H1 (cell line): ENCODE measurements around the gene SLC37A3.

Experiments
- GTF2F1 ChIP-seq: IDR thresholded peaks from 2 replicates; pipeline ENCODE4 v1.6.1; 2012; ENCODE audit warnings: low read depth, low read length, improper control_type of control experiment, borderline replicate concordance
- JUND ChIP-seq: IDR thresholded peaks from 2 replicates; pipeline ENCODE4 v1.6.1; 2011; ENCODE audit warnings: mild to moderate bottlenecking, improper control_type of control experiment, low read length
- NANOG ChIP-seq: IDR thresholded peaks from 2 replicates; pipeline ENCODE4 v1.6.1; 2011; ENCODE audit warnings: low read length, low read depth, mild to moderate bottlenecking, inconsistent platforms; ENCODE audit not compliant: insufficient read depth, poor library complexity, severe bottlenecking
- POLR2A ChIP-seq, 2 experiments: IDR thresholded peaks; 1 replicate in 1 of 2; 2 replicates in 1 of 2; pipeline ENCODE4 v1.6.1; 2011; ENCODE audit warnings: low read depth in 2 of 2, low read length in 2 of 2, mild to moderate bottlenecking in 2 of 2; ENCODE audit errors: control extremely low read depth in 1 of 2
- RFX5 ChIP-seq: IDR thresholded peaks from 2 replicates; pipeline ENCODE4 v1.6.1; 2011; ENCODE audit warnings: low read depth, low read length, improper control_type of control experiment, borderline replicate concordance
- RNF2 ChIP-seq: fragments of 200-900, 300-1000 bp; sonication (generic); IDR thresholded peaks from 2 replicates; pipeline ENCODE4 v1.7.1; 2016; ENCODE audit warnings: borderline replicate concordance, low read depth, mild to moderate bottlenecking, antibody characterized with exemption, low read length; ENCODE audit not compliant: poor library complexity, severe bottlenecking; ENCODE audit errors: missing control alignments
- SP4 ChIP-seq: IDR thresholded peaks from 2 replicates; pipeline ENCODE4 v1.6.1; 2012; ENCODE audit warnings: low read length, inconsistent platforms
- TCF12 ChIP-seq: IDR thresholded peaks from 2 replicates; pipeline ENCODE4 v1.6.1; 2011; ENCODE audit warnings: low read depth, mild to moderate bottlenecking, low read length
- ZNF274 ChIP-seq: IDR thresholded peaks from 2 replicates; pipeline ENCODE4 v1.7.0; 2012; ENCODE audit warnings: low read length, borderline replicate concordance; ENCODE audit errors: extremely low read depth
- TF ChIP-seq, protein P1 (sequence below), 3 experiments: IDR thresholded peaks; 1 replicate in 2 of 3; 2 replicates in 1 of 3; pipeline versions ENCODE4 v1.5.1 to v1.6.1; 2011; ENCODE audit warnings: low read length in 3 of 3, mild to moderate bottlenecking in 3 of 3, inconsistent platforms in 2 of 3, low read depth in 1 of 3, moderate library complexity in 1 of 3; ENCODE audit not compliant: insufficient read depth in 1 of 3; ENCODE audit errors: control extremely low read depth in 1 of 3
- TF ChIP-seq, protein P2 (sequence below): IDR thresholded peaks from 2 replicates; pipeline ENCODE4 v1.6.1; 2012; ENCODE audit warnings: inconsistent platforms

DNA sequence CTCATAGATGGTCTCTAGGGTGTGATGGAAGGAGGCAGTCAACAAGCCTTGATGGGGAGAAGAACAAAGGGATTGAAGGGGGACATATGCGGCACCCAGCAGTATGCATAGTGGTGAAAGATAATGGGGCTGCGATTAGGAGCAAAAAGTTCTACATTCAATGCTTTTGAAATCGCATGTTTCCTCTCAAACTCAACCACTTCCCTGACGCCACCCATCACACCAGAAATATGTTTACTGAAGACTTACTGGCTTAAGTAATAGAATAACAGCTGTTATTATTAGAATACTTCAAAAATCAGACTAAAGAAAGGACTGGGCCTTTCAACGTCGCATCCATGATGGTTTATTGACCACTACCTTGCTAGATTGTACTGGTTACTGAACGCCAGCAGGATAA lies 49.5 kb upstream of the SLC37A3 start:
- TF ChIP-seq RFX5, result no peak
- TF ChIP-seq, protein P1, sequence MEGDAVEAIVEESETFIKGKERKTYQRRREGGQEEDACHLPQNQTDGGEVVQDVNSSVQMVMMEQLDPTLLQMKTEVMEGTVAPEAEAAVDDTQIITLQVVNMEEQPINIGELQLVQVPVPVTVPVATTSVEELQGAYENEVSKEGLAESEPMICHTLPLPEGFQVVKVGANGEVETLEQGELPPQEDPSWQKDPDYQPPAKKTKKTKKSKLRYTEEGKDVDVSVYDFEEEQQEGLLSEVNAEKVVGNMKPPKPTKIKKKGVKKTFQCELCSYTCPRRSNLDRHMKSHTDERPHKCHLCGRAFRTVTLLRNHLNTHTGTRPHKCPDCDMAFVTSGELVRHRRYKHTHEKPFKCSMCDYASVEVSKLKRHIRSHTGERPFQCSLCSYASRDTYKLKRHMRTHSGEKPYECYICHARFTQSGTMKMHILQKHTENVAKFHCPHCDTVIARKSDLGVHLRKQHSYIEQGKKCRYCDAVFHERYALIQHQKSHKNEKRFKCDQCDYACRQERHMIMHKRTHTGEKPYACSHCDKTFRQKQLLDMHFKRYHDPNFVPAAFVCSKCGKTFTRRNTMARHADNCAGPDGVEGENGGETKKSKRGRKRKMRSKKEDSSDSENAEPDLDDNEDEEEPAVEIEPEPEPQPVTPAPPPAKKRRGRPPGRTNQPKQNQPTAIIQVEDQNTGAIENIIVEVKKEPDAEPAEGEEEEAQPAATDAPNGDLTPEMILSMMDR (IDR thresholded peaks at IDR 0.05; ENCODE audit: control extremely low read depth in 1 of 3, insufficient read depth in 1 of 3, low read depth in 1 of 3, low read length in 3 of 3), result no peak
- no peak for TF ChIP-seq ZNF274
- TF ChIP-seq NANOG, result no peak
- TF ChIP-seq POLR2A (IDR thresholded peaks at IDR 0.05; ENCODE audit: control extremely low read depth in 1 of 2, low read depth in 2 of 2, low read length in 2 of 2), result no peak
- no peak for TF ChIP-seq GTF2F1
- no peak for TF ChIP-seq JUND
- TF ChIP-seq, protein P2, sequence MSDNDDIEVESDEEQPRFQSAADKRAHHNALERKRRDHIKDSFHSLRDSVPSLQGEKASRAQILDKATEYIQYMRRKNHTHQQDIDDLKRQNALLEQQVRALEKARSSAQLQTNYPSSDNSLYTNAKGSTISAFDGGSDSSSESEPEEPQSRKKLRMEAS, result no peak
- no peak for TF ChIP-seq RNF2
- no peak for TF ChIP-seq SP4
- no peak for TF ChIP-seq TCF12
